ENCODE measurements around the gene NFAM1.

- no peak for TF ChIP-seq ZNF16 (tag by site-specific recombination; IDR thresholded peaks at IDR 0.05; ENCODE audit: low read depth)
- no peak for TF ChIP-seq CTCF (tag by site-specific recombination; IDR thresholded peaks at IDR 0.05)
- no peak for TF ChIP-seq ZBTB1 (tag by site-specific recombination; IDR thresholded peaks at IDR 0.05)
- no peak for TF ChIP-seq REST (tag by site-specific recombination; IDR thresholded peaks at IDR 0.05)
Measured at GRCh38 chr22:42336527-42337227, 95.5 kb downstream of the NFAM1 start.

All from HEK293 (cell line).